Chondrocyte (in vitro differentiated cells): ENCODE results near the gene TEKT5. TPM values are rescaled to one million over a fixed set of nuclear protein-coding genes. Genes with fewer than 3 reads are reported as not detected.

Source experiments
- DNase-seq: peaks from one replicate; pipeline ENCODE4 v3.0.0; 2021; ENCODE audit warnings: mixed read lengths, low spot score
- H3K27ac Mint-ChIP-seq: one replicate; pipeline ENCODE4 v1.8.0; 2021; ENCODE audit warnings: mild to moderate bottlenecking, moderate library complexity, mixed read lengths; ENCODE audit not compliant: unreplicated experiment
- H3K27me3 Mint-ChIP-seq: 2 replicates; pipeline ENCODE4 v1.8.0; 2021; ENCODE audit warnings: low read depth, mixed read lengths
- H3K36me3 Mint-ChIP-seq: 2 replicates; pipeline ENCODE4 v1.8.0; 2021; ENCODE audit warnings: low read depth, mixed read lengths
- H3K4me1 Mint-ChIP-seq: 2 replicates; pipeline ENCODE4 v1.8.0; 2021; ENCODE audit warnings: low read depth, mild to moderate bottlenecking, mixed read lengths
- H3K4me3 Mint-ChIP-seq: one replicate; pipeline ENCODE4 v1.8.0; 2021; ENCODE audit warnings: mild to moderate bottlenecking, moderate library complexity, mixed read lengths; ENCODE audit not compliant: unreplicated experiment
- H3K9me3 Mint-ChIP-seq: 2 replicates; pipeline ENCODE4 v1.8.0; 2021; ENCODE audit warnings: low read depth, mixed read lengths
- CTCF ChIP-seq: fragments of 200-600 bp; sonication (generic); IDR thresholded peaks from 2 replicates; pipeline ENCODE4 v1.5.0; 2021; ENCODE audit warnings: antibody characterized with exemption, mild to moderate bottlenecking, moderate library complexity
- total RNA-seq: library from RNA; stranded (reverse); gene quantifications from 3 replicates; pipeline ENCODE4 v1.2.1, GENCODE V29; 2021

Gene TEKT5
- total RNA-seq, 1 donor from 2014 or later = not detected

- no peaks in the 10 kb centered on the region for H3K9me3 Mint-ChIP-seq
- no peaks in the 10 kb centered on the region for H3K4me1 Mint-ChIP-seq
- TF ChIP-seq CTCF = no peak
- no peak overlapping the region for H3K4me3 Mint-ChIP-seq
- DNase-seq = no peak
- H3K36me3 Mint-ChIP-seq = no peaks in the 10 kb centered on the region
- no peaks in the 10 kb centered on the region for H3K27me3 Mint-ChIP-seq
- no peak overlapping the region for H3K27ac Mint-ChIP-seq
Observed at GRCh38 chr16:10694306-10694705, 424 bp downstream of the TEKT5 start.

GRCh38 chr16:10693889-10694288 is 841 bp downstream of the TEKT5 start:
- Mint-ChIP-seq H3K9me3 (no peaks in the 10 kb centered on the region), H3K27me3 (no peaks in the 10 kb centered on the region), H3K27ac (no peak overlapping the region), H3K4me1 (no peaks in the 10 kb centered on the region), H3K4me3 (no peak overlapping the region), H3K36me3 (no peaks in the 10 kb centered on the region)
- no peak for TF ChIP-seq CTCF
- no peak for DNase-seq

- Mint-ChIP-seq H3K4me3 (no peak overlapping the region), H3K9me3 (no peaks in the 10 kb centered on the region), H3K4me1 (no peaks in the 10 kb centered on the region)
Observed at GRCh38 chr16:10692470-10692869, 2.3 kb downstream of the TEKT5 start.

GRCh38 chr16:10688726-10689125 is 6.0 kb downstream of the TEKT5 start:
- Mint-ChIP-seq H3K27me3 (peaks cover 20% of the 10 kb centered on the region), H3K36me3 (no peaks in the 10 kb centered on the region), H3K27ac (no peak overlapping the region), H3K4me3 (no peak overlapping the region), H3K9me3 (no peaks in the 10 kb centered on the region), H3K4me1 (no peaks in the 10 kb centered on the region)
- TF ChIP-seq CTCF = no peak
- DNase-seq = no peak

More at GRCh38 chr16:10692470-10692869, 2.3 kb downstream of the TEKT5 start:
- no peak for DNase-seq
- H3K27ac Mint-ChIP-seq = no peak overlapping the region
- TF ChIP-seq CTCF = no peak
- H3K36me3 Mint-ChIP-seq = no peaks in the 10 kb centered on the region
- H3K27me3 Mint-ChIP-seq = peaks cover 4% of the 10 kb centered on the region

GRCh38 chr16:10688291-10688690 is 6.4 kb downstream of the TEKT5 start:
- H3K27me3 Mint-ChIP-seq = peaks cover 20% of the 10 kb centered on the region
- DNase-seq = no peak
- H3K36me3 Mint-ChIP-seq = no peaks in the 10 kb centered on the region
- H3K4me1 Mint-ChIP-seq = no peaks in the 10 kb centered on the region
- H3K9me3 Mint-ChIP-seq = no peaks in the 10 kb centered on the region
- no peak for TF ChIP-seq CTCF
- no peak overlapping the region for H3K27ac Mint-ChIP-seq
- H3K4me3 Mint-ChIP-seq = no peak overlapping the region
